HG03378 (cell line): ENCODE measurements around the gene POLR2L.

ENCODE experiments used
- ATAC-seq: cut with Tn5 transposase; IDR thresholded peaks from one replicate; pipeline ENCODE4 v1.9.1; 2021; ENCODE audit warnings: mild to moderate bottlenecking, moderate library complexity; ENCODE audit not compliant: unreplicated experiment

Gene POLR2L

DNA sequence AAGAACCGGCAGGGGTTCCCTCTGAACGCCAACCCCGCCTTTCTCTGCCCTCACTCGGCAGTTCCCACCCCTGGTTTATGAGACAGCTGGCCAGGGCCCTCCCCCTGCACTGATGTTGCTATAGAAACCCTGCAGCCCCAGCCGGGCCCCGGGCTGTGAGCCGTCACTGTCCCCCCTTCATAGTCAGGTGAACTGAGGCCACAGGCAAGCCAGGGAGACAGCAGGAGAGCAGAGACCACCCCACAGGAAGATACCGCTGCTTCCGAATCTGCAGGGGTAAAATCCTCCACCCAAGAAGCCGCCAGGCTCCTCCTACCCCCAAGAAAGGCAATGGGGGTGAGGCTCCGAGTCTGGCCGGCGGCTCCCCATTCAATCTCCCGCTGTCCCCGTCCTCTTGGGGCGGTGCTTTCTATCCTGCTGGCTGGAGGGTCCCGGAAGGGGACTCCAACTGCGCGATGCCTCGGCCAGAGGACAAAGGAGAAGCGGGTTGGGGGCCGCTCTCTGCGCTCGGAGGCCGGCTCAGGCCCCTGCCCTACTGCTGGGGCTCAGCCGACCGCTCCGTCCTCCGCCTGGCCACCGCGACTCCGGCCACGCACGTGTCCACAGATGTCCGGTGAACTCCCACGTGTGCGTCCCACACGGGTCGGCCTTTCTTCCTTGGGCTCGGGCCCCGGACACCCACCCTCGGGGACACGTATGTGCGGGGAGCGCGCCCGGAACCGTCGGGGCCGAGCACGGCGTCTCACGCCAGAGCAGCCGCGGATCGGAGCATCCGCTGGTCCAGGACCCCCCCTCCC is 44.8 kb downstream of the POLR2L start:
- ATAC-seq: peak; percentile 43

DNA sequence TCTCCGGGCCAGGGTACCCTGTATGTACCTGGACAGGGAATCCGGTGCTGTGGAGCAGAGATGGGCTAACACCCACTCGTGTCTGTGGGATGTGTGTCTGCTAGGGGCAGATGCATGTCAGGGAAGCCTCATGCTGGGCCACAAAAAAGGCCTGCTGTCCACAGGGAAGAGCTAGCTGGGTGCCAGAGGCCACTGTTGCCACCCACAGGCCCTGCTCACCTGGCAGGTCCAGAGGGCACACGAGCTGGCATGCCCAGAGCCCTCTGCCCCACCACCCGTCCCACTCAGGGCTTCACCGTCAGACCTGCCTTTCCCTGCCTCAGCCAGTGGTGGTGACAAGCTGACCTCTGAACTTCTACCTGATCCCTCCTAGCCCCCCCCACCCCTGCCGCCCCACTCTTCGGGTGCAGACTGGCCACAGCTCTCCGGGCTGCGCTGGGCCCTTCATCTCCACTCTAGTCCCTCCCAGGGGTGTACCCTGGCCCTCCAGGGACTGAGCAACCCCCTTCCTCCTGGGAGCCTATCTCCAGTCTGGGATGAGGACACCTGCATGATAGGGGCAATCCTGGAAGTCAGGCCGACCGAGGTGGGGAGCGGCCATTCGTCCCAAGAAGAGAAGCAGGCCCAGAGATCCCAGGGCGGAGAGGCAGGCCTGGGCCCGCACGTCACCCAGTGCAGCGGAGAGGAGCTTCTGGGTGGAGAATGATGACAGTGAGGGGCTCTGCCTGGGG is 45.6 kb downstream of the POLR2L start:
- ATAC-seq: no peak

DNA sequence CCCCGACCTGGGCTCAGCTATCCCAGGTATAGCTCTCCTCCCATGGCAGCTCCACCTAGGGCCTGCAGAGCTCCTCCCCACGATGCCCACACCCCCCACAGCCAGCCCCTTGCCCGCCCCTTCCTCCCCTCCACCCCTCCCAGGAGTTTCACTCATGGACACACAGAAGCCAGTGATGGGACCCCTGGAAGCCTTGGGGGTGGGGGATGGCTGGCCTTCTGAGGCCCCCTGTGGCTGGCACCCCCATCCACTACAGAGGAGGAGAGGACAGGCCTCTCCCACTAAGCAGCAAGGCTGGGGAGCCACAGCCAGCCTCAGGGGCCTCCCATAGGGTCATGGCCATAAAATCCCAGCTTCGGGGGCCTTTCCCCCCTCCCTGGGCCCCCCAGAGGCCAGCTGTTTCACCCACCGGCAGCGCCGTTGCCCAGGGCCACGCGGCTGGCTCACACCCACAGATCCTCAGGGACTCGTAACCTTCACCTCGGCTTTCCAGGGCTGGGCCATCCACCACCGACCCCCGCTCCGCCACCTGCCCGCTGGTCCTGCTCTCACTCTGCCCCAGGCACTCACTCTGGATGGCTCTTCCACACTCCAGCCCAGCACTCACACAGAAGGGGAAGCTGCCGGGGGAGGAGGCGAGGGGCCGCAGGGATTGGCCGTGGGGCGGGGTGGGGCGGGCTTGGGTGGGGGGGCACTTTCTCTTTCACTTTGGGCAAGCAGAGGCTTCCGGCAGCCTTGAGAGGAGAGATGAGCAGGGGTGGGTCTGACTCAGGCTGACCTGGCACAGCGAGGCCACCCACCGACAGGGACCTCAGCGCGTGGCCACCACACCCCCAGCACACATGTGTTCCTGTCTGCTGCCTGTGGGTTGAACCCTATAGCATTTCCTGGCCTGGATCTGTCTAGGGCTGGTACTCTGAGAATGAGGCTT is 46.4 kb downstream of the POLR2L start:
- ATAC-seq: no peak

DNA sequence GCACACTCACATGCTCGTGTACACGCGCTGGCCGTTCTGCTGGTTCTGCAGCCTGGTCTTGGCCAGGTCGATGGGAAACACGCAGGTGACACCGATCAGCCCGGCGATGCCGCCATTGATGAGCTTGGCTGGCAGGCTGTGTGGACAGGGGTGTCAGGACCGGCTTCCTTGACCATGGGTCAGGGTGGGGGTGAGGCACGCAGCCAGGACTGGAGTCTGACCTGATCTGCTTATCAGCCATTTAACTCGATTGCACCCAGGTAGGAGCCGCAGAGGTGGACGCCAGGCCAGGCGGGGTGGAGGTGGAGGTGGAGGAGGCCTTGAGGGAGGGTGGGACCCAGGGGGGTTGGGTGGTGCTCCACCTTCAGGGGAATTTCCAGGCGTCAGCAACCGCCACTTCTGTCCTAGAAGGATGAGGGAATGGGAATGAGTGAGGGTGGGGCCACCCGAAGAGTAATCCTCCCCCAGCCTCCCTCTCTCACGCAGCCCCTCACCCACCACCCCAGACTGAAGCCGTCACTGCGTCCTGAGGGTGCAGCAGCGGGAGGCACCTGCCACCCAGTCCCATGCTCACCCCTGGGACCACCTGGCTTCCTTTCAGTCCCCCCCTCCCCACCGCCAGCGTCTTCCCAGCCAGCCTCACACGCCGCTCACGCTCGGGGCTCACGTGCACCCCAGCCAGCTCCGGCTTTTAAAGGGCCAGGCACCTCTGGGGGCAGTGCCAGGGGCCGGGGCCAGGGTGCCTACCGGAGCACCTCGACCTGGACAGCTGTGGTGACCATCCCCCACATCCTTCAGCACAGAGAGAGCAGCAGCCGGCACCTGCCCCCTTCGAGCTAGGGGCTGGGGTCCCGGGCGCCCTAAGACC is 47.3 kb downstream of the POLR2L start:
- no peak for ATAC-seq

DNA sequence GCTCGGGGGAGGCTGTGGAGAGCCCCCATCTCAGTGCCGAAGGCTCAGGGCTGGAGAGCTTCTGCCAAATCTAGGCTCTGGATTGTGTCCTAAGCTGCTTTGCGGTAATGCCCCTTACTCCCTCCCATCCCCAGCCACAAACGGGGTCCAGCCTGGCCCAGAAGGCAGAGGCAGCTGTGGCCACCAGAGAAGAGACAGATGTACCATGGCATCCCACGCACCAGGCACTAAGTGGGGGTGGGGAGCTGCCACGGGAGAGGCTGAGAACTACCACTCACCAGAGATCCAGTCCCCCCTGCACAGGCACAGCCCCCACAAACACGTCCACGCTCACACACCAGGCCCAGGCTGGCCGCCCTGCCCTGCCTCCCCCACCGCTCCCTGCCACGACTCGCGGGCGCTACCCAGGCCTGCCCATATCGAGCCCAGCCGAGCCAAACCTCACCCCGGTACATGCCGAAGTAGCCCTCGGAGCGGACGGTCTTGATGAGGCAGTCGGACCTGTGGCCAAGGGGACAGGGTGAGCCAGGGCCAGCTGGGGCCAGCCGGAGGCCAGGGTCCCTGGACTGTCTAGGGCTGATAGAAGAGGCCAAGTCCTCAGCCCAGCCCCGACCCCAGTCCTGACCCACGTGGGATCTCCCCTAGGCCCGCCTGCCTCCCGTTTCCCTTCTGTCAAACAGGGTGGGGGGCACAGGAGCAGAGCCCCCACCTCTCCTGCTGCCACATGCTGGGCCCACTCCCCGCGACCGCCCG is 48.1 kb downstream of the POLR2L start:
- no peak for ATAC-seq

DNA sequence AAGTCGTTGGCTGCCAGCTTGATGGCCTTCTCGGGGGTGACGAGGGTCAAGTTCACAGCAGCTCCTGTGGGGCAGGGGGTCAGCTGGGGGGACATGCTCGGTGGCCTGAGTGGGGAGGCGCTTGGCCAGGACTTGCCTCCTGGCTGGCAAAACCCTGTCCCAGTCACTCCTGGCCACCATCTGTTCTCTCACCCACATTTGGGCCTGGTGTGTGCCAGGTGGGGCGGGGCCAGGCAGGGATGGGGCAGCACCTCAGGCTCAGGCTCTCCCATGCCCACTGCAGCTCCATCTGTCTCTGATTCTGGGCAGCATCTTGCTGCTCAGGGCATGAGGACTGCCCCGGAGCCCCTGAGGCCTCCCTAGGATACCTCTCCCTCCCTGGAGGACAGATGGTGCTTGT is 48.8 kb downstream of the POLR2L start:
- no peak for ATAC-seq

DNA sequence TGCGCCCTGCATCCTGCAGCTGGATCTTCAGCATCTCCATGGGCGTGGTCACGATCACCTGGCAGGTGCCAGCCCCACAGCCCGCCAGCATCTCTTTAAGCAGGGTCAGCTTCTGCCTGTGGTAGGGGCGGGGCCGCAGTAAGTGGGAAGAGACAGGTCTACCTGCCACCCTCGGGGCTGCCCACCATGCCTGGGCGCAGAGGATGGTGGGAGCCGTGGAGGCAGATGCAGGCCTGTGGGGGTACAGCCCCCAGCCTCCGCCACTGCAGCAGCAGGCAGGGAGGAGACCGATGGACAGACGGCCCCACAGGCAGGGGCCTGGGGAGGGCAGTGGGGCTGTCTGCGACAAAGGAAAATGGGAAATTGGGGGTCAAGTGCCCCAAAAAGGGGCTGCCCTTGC is 49.5 kb downstream of the POLR2L start:
- ATAC-seq: no peak

DNA sequence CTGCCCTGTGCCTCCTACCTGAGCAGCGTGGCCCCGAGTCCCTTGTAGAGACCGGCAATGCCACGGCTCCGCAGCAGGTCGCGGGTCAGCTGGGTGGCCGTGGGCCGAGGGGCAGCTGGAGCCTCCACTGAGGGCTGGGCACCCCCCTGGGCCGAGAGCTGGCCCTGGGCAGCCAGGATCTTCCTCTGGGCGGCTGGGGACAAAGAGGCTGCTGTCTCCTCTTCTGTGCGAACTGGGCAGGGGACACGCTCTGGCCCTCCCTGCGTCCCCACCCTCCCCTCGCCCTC is 49.9 kb downstream of the POLR2L start:
- ATAC-seq: no peak

DNA sequence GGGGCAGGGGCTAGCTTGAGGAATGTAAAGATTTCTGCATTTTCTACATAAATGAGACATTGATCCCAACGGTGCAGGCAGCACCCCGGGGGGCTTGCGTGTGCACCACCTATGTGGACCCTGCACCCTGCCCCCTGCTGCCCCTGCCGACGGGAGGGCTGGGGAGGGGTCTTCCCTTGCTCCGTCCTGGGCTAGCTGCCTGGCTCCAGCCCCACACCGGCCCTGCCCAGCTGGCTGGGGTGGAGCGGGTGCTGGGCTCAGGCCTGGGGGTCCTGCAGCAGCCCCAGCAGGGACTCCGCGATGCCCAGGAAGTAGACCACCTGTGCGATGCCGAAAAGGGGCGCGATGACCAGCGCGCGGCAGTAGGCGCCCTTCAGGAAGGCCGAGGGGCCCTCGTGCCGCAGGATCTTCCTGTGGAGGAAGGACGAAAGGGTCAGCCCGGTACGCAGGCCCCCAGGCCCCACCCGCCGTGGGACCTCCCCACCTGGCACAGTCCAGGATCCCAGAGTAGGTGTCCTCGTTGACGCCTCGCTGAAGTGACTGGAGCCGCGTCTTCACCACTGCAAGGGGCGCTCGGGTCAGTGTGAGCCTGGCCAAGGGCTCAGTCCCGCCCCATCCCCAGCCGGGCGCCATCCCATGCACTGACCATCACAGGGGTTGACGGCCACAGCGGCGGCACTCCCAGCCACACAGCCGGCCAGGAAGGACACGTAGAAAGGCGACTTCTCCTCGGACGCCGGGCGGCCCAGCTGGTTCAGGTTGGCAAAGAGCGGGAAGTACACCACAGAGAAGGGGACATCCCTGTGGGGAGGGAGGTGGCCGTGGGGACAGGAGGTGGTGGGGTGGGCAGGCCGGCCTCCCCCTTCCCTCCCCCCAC is 50.4 kb downstream of the POLR2L start:
- ATAC-seq: no peak

DNA sequence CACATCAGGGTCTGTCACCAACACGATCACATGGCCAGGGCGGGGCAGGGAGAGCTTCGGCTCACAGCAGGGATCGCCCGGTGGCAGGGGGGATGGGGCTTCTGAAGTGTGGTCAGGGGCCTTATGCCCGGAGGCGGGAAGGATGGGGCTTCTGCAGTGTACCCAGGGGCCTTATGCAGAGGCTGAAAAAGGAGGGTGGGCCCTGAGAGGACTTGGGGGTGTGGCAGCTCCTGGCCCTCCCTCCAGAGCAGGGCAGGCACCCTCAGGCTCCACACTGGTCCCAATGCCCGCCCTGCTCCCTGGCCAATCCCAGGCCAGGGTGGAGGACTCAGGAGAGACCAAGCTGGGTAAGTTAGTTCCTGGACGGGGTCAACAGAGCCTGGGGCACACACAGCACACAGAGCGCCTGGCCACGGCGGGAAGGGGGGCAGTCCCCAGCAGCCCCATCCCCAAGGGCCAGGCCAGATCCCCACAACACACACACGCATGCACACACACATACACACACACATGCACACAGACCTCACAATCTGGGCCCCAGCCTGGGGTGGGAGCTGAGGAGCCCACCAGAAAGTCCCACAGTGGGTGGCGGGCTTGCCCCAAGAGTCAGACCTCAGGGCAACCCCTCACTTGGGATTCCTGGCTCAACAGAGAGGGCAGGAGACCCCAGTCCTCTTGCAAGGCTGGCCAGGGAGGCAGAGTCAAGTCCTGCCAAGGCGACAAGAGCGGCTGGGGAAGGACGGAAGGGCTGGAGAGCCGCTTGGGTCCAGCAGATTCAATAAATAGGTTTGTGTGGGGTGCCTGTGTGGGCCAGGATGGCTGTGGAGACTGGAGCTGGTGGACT is 51.4 kb downstream of the POLR2L start:
- ATAC-seq: no peak

DNA sequence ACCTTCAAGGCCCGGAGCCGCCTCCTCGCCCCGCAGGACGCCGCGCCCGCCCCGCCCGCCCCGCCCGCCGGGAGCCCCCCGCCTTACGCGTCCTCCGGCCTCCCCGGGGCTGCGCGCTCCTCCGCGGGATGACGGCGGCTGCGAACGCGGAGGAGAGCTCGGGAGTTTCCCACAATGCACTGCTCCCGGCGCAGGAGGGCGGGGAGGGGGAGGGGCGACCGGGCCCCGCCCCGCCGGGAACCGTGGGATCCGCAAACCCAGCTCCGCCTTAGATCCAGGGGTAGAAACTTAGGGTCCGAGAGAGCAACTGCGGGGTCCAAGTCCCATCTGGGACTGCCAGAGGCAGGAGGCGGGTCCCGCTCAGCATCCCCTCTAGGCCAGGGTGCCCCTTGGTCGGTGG is 52.4 kb downstream of the POLR2L start, which contains the start of gene CEND1:
Gene CEND1 (minus strand): TSS at position 148 of the 400 bp plus-strand sequence. CDS start 1,514 bp downstream, outside the sequence.
- no peak for ATAC-seq
